H1 (cell line): Measurements from ENCODE around the gene OGFOD1. TPM values are rescaled to one million over a fixed set of nuclear protein-coding genes. Genes with fewer than 3 reads are reported as not detected.

Experiments
- CTCF ChIA-PET: fragments of 300-600 bp; sonication (Branson Sonifier 250); formaldehyde crosslinking; loops from one replicate; lab custom pipeline; 2021; ENCODE audit not compliant: partially characterized antibody; lab: Charles Lee
- POLR2A ChIA-PET: fragments of 300-600 bp; sonication (Branson Sonifier 250); formaldehyde crosslinking; loops from one replicate; lab custom pipeline; 2021; ENCODE audit warnings: inconsistent platforms; ENCODE audit not compliant: partially characterized antibody; lab: Charles Lee
- DNase-seq, 2 experiments: peaks; one replicate each; pipeline versions ENCODE4 v3.0.0 to v3.0.0-alpha.2; 2010 to 2022; ENCODE audit warnings: low spot score in 2 of 2, low read depth in 1 of 2, mixed read lengths in 1 of 2
- FAIRE-seq: peaks from 2 replicates; lab custom pipeline; 2011; peaks lifted over from hg19 to GRCh38; lab: Jason Lieb, UNC
- H2AFZ ChIP-seq: 2 replicates; pipeline ENCODE4 v1.8.1; 2012; ENCODE audit warnings: low read length, inconsistent platforms
- H2AK5ac ChIP-seq: 2 replicates; pipeline ENCODE4 v1.6.1; 2013; ENCODE audit warnings: low read depth, low read length
- H2BK120ac ChIP-seq: replicated peaks from 2 replicates; pipeline ENCODE3; 2013; ENCODE audit warnings: low read depth, low read length, inconsistent platforms
- H2BK12ac ChIP-seq: 2 replicates; pipeline ENCODE4 v1.6.1; 2013; ENCODE audit warnings: low read depth, low read length
- H2BK15ac ChIP-seq: 2 replicates; pipeline ENCODE4 v1.6.1; 2013; ENCODE audit warnings: low read length
- H2BK20ac ChIP-seq: 2 replicates; pipeline ENCODE4 v1.6.1; 2013; ENCODE audit warnings: low read length
- H2BK5ac ChIP-seq: 2 replicates; pipeline ENCODE4 v1.6.1; 2013; ENCODE audit warnings: low read depth, low read length
- H3K14ac ChIP-seq: 2 replicates; pipeline ENCODE4 v1.6.1; 2013; ENCODE audit warnings: inconsistent platforms; ENCODE audit not compliant: insufficient read length
- H3K18ac ChIP-seq: 2 replicates; pipeline ENCODE4 v1.6.1; 2013; ENCODE audit warnings: low read length; ENCODE audit errors: extremely low read depth
- H3K23ac ChIP-seq: 2 replicates; pipeline ENCODE4 v1.6.1; 2013; ENCODE audit warnings: inconsistent platforms; ENCODE audit not compliant: insufficient read length
- H3K23me2 ChIP-seq: 2 replicates; pipeline ENCODE4 v1.6.1; 2013; ENCODE audit warnings: low read depth, low read length
- H3K27ac ChIP-seq: 2 replicates; pipeline ENCODE4 v1.6.1; 2011; ENCODE audit warnings: low read depth, low read length, inconsistent platforms
- H3K27me3 ChIP-seq, 4 experiments: replicated peaks in 1 of 4; 1 replicate in 1 of 4; 2 replicates in 3 of 4; pipeline versions ENCODE4 v1.6.1 to v1.8.1; 2011 to 2013; ENCODE audit warnings: low read length in 3 of 4, mild to moderate bottlenecking in 3 of 4, inconsistent platforms in 2 of 4, mixed read lengths in 2 of 4, moderate library complexity in 1 of 4; ENCODE audit not compliant: control insufficient read depth in 3 of 4, insufficient read depth in 3 of 4; ENCODE audit errors: extremely low read depth in 1 of 4
- H3K36me3 ChIP-seq, 4 experiments: 2 replicates each; pipeline versions ENCODE4 v1.6.1 to v1.8.1; 2011 to 2013; ENCODE audit warnings: mild to moderate bottlenecking in 4 of 4, low read length in 3 of 4, moderate library complexity in 2 of 4, control low read depth in 1 of 4, inconsistent platforms in 1 of 4; ENCODE audit not compliant: insufficient read depth in 4 of 4, control insufficient read depth in 2 of 4
- H3K4ac ChIP-seq: replicated peaks from 2 replicates; pipeline ENCODE3; 2013; ENCODE audit warnings: low read length, low read depth, mixed read lengths, inconsistent platforms; ENCODE audit not compliant: insufficient read length
- H3K4me1 ChIP-seq, 4 experiments: replicated peaks in 1 of 4; 1 replicate in 1 of 4; 2 replicates in 3 of 4; pipeline versions ENCODE4 v1.6.1 to v1.8.1; 2011 to 2013; ENCODE audit warnings: low read length in 3 of 4, inconsistent platforms in 2 of 4, mixed read lengths in 1 of 4; ENCODE audit not compliant: insufficient read depth in 4 of 4, control insufficient read depth in 3 of 4
- H3K4me2 ChIP-seq, 2 experiments: 2 replicates each; pipeline versions ENCODE4 v1.6.1 to v1.8.1; 2011 to 2013; ENCODE audit warnings: low read depth in 2 of 2, low read length in 2 of 2, control low read depth in 1 of 2, inconsistent platforms in 1 of 2, mild to moderate bottlenecking in 1 of 2; ENCODE audit not compliant: insufficient read depth in 1 of 2
- H3K4me3 ChIP-seq, 4 experiments: fragments of 200-600, 300-600 bp in 1 of 4; sonication (generic), shearing (Covaris generic), sonication (Bioruptor Twin) in 1 of 4; 2 replicates each; pipeline versions ENCODE4 v1.5.1 to v1.8.1; 2011 to 2016; ENCODE audit warnings: low read length in 4 of 4, low read depth in 3 of 4, control low read depth in 2 of 4, inconsistent platforms in 2 of 4, mild to moderate bottlenecking in 2 of 4, mixed read lengths in 1 of 4, moderate library complexity in 1 of 4; ENCODE audit not compliant: insufficient read depth in 2 of 4; ENCODE audit errors: extremely low read depth in 1 of 4
- H3K56ac ChIP-seq: replicated peaks from 2 replicates; pipeline ENCODE3; 2013; ENCODE audit warnings: low read depth, mild to moderate bottlenecking, mixed read lengths, low read length, inconsistent platforms; ENCODE audit not compliant: insufficient read length
- H3K79me1 ChIP-seq: 2 replicates; pipeline ENCODE4 v1.6.1; 2013; ENCODE audit warnings: low read depth, low read length, control low read depth
- H3K79me2 ChIP-seq, 2 experiments: 2 replicates each; pipeline versions ENCODE4 v1.6.1 to v1.8.1; 2012 to 2013; ENCODE audit warnings: low read length in 2 of 2, mild to moderate bottlenecking in 2 of 2, inconsistent platforms in 1 of 2; ENCODE audit not compliant: insufficient read depth in 2 of 2, control insufficient read depth in 1 of 2
- H3K9ac ChIP-seq, 4 experiments: replicated peaks in 1 of 4; 1 replicate in 1 of 4; 2 replicates in 3 of 4; pipeline versions ENCODE4 v1.6.1 to v1.8.1; 2011 to 2013; ENCODE audit warnings: low read depth in 3 of 4, low read length in 3 of 4, control low read depth in 2 of 4, mild to moderate bottlenecking in 2 of 4, moderate library complexity in 2 of 4, inconsistent platforms in 1 of 4; ENCODE audit errors: extremely low read depth in 1 of 4
- H3K9me3 ChIP-seq, 2 experiments: 2 replicates each; pipeline versions ENCODE4 v1.6.1 to v1.8.1; 2012 to 2013; ENCODE audit warnings: mild to moderate bottlenecking in 2 of 2, moderate library complexity in 2 of 2, control low read depth in 1 of 2, inconsistent platforms in 1 of 2, low read depth in 1 of 2, low read length in 1 of 2, mixed read lengths in 1 of 2; ENCODE audit not compliant: insufficient read depth in 2 of 2
- H4K20me1 ChIP-seq, 2 experiments: replicated peaks in 1 of 2; 2 replicates each; pipeline versions ENCODE3 to v1.8.1; 2011 to 2013; ENCODE audit warnings: inconsistent platforms in 2 of 2, low read length in 2 of 2, mild to moderate bottlenecking in 1 of 2; ENCODE audit not compliant: insufficient read depth in 2 of 2, control insufficient read depth in 1 of 2
- H4K5ac ChIP-seq: 2 replicates; pipeline ENCODE4 v1.6.1; 2013; ENCODE audit warnings: low read length, low read depth, mixed read lengths, inconsistent platforms; ENCODE audit not compliant: insufficient read length
- H4K8ac ChIP-seq: 2 replicates; pipeline ENCODE4 v1.8.0; 2013; ENCODE audit warnings: mild to moderate bottlenecking, moderate library complexity, low read length, inconsistent platforms; ENCODE audit not compliant: insufficient read depth; ENCODE audit errors: extremely low read depth
- H4K91ac ChIP-seq: replicated peaks from 2 replicates; pipeline ENCODE3; 2013; ENCODE audit warnings: low read length, mixed read lengths, inconsistent platforms; ENCODE audit not compliant: insufficient read length
- BRCA1 ChIP-seq: IDR thresholded peaks from 2 replicates; pipeline ENCODE4 v1.6.1; 2012; ENCODE audit warnings: low read depth, low read length, improper control_type of control experiment
- CBX8 ChIP-seq: fragments of 300-800, 300-1000 bp; sonication (generic); IDR thresholded peaks from 2 replicates; pipeline ENCODE4 v1.7.1; 2016; ENCODE audit warnings: low read depth, low read length, borderline replicate concordance
- CHD1 ChIP-seq: IDR thresholded peaks from 2 replicates; pipeline ENCODE4 v1.6.1; 2012; ENCODE audit warnings: low read depth, low read length, improper control_type of control experiment
- HDAC2 ChIP-seq, 2 experiments: fragments of 300-600 bp in 1 of 2; sonication (generic) in 1 of 2; IDR thresholded peaks; 2 replicates each; pipeline ENCODE4 v1.6.1; 2011 to 2012; ENCODE audit warnings: low read depth in 2 of 2, low read length in 2 of 2, mild to moderate bottlenecking in 2 of 2, moderate library complexity in 2 of 2, borderline replicate concordance in 1 of 2, inconsistent platforms in 1 of 2
- HDAC6 ChIP-seq: IDR thresholded peaks from one replicate; pipeline ENCODE4 v1.7.1; 2012; ENCODE audit warnings: low read depth, mild to moderate bottlenecking, inconsistent platforms, low read length, moderate library complexity
- MAFK ChIP-seq: IDR thresholded peaks from 2 replicates; pipeline ENCODE4 v1.6.1; 2012; ENCODE audit warnings: low read depth, mild to moderate bottlenecking, improper control_type of control experiment, low read length
- NANOG ChIP-seq: IDR thresholded peaks from 2 replicates; pipeline ENCODE4 v1.6.1; 2011; ENCODE audit warnings: low read length, low read depth, mild to moderate bottlenecking, inconsistent platforms; ENCODE audit not compliant: insufficient read depth, poor library complexity, severe bottlenecking
- RFX5 ChIP-seq: IDR thresholded peaks from 2 replicates; pipeline ENCODE4 v1.6.1; 2011; ENCODE audit warnings: low read depth, low read length, improper control_type of control experiment, borderline replicate concordance
- SUZ12 ChIP-seq: fragments of 200-600 bp; sonication (generic); IDR thresholded peaks from 2 replicates; pipeline ENCODE4 v1.6.1; 2012; ENCODE audit warnings: mild to moderate bottlenecking, inconsistent platforms, low read length, moderate library complexity, mixed read lengths
- TBP ChIP-seq: IDR thresholded peaks from 2 replicates; pipeline ENCODE4 v1.6.1; 2011; ENCODE audit warnings: low read depth, low read length, improper control_type of control experiment
- WGBS, 2 experiments: shearing (Covaris generic) in 1 of 2; methylation state at CpG; one replicate each; pipeline versions ENCODE4 v1.1.6 to v1.1.7; 2013 to 2015; ENCODE audit warnings: low lambda C conversion rate in 2 of 2, mixed read lengths in 2 of 2, inconsistent platforms in 1 of 2, low coverage in 1 of 2, missing lambda C conversion rate in 1 of 2; ENCODE audit not compliant: insufficient replicate concordance in 2 of 2, insufficient coverage in 1 of 2, insufficient read length in 1 of 2; ENCODE audit errors: extremely low coverage in 1 of 2, missing lambda C conversion rate in 1 of 2; 5-methylcytosine and 5-hydroxymethylcytosine counted together
- polyA plus RNA-seq, 7 experiments: library from polyadenylated mRNA; depleted of rRNA in 3 of 7; stranded (reverse) in 5 of 7; unstranded in 2 of 7; fragments of >200 nt in 5 of 7; fragments of 200-250 nt in 2 of 7; gene quantifications; 1 replicate in 5 of 7; 2 replicates in 1 of 7; 4 replicates in 1 of 7; pipeline versions ENCODE4 v1.2.1 to v1.2.3, GENCODE V29; 2011 to 2013; ENCODE audit warnings: missing spikeins in 2 of 7, mixed read lengths in 2 of 7
- total RNA-seq: library from RNA; stranded (reverse); fragmentation: NEBNext Ultra II Directional; extraction: Animal tissue kit (Norgen Biotek cat#: 25700); gene quantifications from 2 replicates; pipeline ENCODE4 v1.2.1, GENCODE V29; 2021

The OGFOD1 gene
- total and polyA plus RNA-seq, 2 of the 8 experiments (the other 6 are each of a cell fraction or from before 2014, with no cell fraction given): 24.6 to 61.4 TPM

DNA sequence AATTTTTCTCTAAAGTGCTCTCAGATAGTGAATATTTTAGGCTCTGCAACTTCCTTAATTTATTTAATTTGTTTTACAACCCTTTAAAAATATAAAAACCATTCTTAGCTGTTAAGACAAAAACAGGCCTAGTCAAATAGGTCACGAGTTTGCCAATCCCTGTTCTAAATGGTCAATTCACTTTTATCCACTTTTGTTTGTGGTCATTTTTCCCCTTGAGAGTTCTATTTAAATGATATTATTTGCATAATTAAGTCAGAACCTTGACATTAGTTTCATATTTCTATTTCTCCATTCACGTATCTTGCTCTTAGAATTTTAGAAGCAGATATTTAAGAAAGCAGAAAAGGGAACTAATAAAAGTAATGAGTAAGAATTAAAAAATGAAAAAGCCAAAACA is 30.0 kb upstream of the OGFOD1 start:
- Histone ChIP-seq H2BK12ac (no peak overlapping the region), H4K91ac (no peak overlapping the region), H4K8ac (no peak overlapping the region), H2BK120ac (no peak overlapping the region), H3K9ac (no peak overlapping the region), H3K4me1 (peaks cover 0 to 12% (median 8%) of the 10 kb centered on the region in 4 experiments; a peak in 6 of 7 replicates), H2AFZ (no peak overlapping the region), H2BK15ac (no peak overlapping the region), H3K27me3 (peaks cover 0 to 6% (median 3%) of the 10 kb centered on the region in 4 experiments; a peak in 3 of 7 replicates), H3K18ac (no peak overlapping the region), H3K23me2 (peaks cover 9% of the 10 kb centered on the region; the same call in 1 of the 2 replicates), H3K4me3 (no peak overlapping the region), H3K23ac (no peak overlapping the region), H3K4ac (no peak overlapping the region), H3K14ac (no peak overlapping the region), H3K79me1 (no peaks in the 10 kb centered on the region), H2AK5ac (no peak overlapping the region), H4K20me1 (peaks cover 2 to 4% of the 10 kb centered on the region in 2 experiments), H3K79me2 (peaks cover 0 to 26% of the 10 kb centered on the region in 2 experiments; a peak in 1 of 4 replicates), H2BK5ac (no peak overlapping the region), H3K9me3 (no peaks in the 10 kb centered on the region), H3K4me2 (no peak overlapping the region), H3K56ac (no peak overlapping the region), H3K36me3 (no peaks in the 10 kb centered on the region), H3K27ac (no peak overlapping the region), H4K5ac (no peak overlapping the region), H2BK20ac (no peak overlapping the region)
- FAIRE-seq: no peak
- ChIA-PET POLR2A (no interaction called here), CTCF (no interaction called here)
- TF ChIP-seq MAFK: no peak
- TF ChIP-seq NANOG: no peak
- no peak for TF ChIP-seq CHD1
- no peak for TF ChIP-seq TBP
- TF ChIP-seq HDAC6: no peak
- no peak for TF ChIP-seq BRCA1
- TF ChIP-seq SUZ12: no peak
- no peak for TF ChIP-seq RFX5
- TF ChIP-seq CBX8: no peak
- no peak for TF ChIP-seq HDAC2 (IDR thresholded peaks at IDR 0.05; ENCODE audit: borderline replicate concordance in 1 of 2, low read depth in 2 of 2, low read length in 2 of 2)
- WGBS, 2 experiments: 82% methylated on average over 2 of the region's 2 CpGs; no CpG with 5 or more reads in 1 of the 2 experiments
- no peak for DNase-seq
